ENCODE data around the gene OSGIN1. TPM values are rescaled to one million over a fixed set of nuclear protein-coding genes. Genes with fewer than 3 reads are reported as not detected.

OSGIN1 gene
- 2.8 and 3.9 TPM in 2 replicates for total RNA-seq

GRCh38 chr16:83952940-83953795 lies at the start of gene OSGIN1:
Gene OSGIN1, plus strand, starts transcription at chr16:83953240. Its CDS starts 4,432 bp downstream, at chr16:83957672.

GRCh38 chr16:83967838-83968305 lies 14.8 kb downstream of the OSGIN1 start, which contains the start of gene NECAB2:
Gene NECAB2, plus strand, starts transcription at chr16:83968244. Its CDS starts 405 bp downstream, at chr16:83968649.

Other genes with a start within 250 kb of the OSGIN1 start
- 14.9 and 23.0 TPM in 2 replicates for gene HSBP1, start 145.3 kb upstream of the OSGIN1 start, total RNA-seq
- 3.6 and 4.9 TPM in 2 replicates for gene MLYCD, start 54.1 kb upstream of the OSGIN1 start, total RNA-seq
- gene NECAB2, start 15.0 kb downstream of the OSGIN1 start, total RNA-seq: under 0.01 and 0.12 TPM in 2 replicates
- gene SLC38A8, start 89.6 kb downstream of the OSGIN1 start, total RNA-seq: not detected in 2 replicates
- 127 and 153 TPM in 2 replicates for gene MBTPS1, start 163.7 kb downstream of the OSGIN1 start, total RNA-seq
- gene HSDL1, start 191.9 kb downstream of the OSGIN1 start, total RNA-seq: 13.6 and 16.7 TPM in 2 replicates
- 0.49 TPM in 1 of 2 replicates, not detected in the other for gene DNAAF1, start 192.1 kb downstream of the OSGIN1 start, total RNA-seq
- 26.8 and 40.2 TPM in 2 replicates for gene TAF1C, start 233.8 kb downstream of the OSGIN1 start, total RNA-seq
- gene ADAD2, start 237.9 kb downstream of the OSGIN1 start, total RNA-seq: not detected in 2 replicates